OCI-LY7 (cell line): ENCODE measurements around the gene FRMD3.

Experiments
- CTCF ChIP-seq: fragments of 200-600 bp; sonication (generic); conservative IDR thresholded peaks from 2 replicates; pipeline ENCODE4 v1.5.1; 2014; ENCODE audit warnings: mild to moderate bottlenecking, antibody characterized with exemption, low read length, moderate library complexity, mixed read lengths
- EZH2phosphoT487 ChIP-seq: fragments of 200-600 bp; sonication (generic); IDR thresholded peaks from 2 replicates; pipeline ENCODE4 v1.6.1; 2018; ENCODE audit warnings: low read depth, borderline replicate concordance, mild to moderate bottlenecking, mixed run types, antibody characterized with exemption, low read length, moderate library complexity, mixed read lengths

GRCh38 chr9:83503866-83504265 lies 34.3 kb downstream of the FRMD3 start:
- TF ChIP-seq CTCF (no peak), EZH2phosphoT487 (no peak)
